ENCODE data around the gene CLIC5. TPM values are rescaled to one million over a fixed set of nuclear protein-coding genes. Genes with fewer than 3 reads are reported as not detected.

Gene CLIC5
- total RNA-seq, 1 donor from 2014 or later, result 5.2 TPM

DNA sequence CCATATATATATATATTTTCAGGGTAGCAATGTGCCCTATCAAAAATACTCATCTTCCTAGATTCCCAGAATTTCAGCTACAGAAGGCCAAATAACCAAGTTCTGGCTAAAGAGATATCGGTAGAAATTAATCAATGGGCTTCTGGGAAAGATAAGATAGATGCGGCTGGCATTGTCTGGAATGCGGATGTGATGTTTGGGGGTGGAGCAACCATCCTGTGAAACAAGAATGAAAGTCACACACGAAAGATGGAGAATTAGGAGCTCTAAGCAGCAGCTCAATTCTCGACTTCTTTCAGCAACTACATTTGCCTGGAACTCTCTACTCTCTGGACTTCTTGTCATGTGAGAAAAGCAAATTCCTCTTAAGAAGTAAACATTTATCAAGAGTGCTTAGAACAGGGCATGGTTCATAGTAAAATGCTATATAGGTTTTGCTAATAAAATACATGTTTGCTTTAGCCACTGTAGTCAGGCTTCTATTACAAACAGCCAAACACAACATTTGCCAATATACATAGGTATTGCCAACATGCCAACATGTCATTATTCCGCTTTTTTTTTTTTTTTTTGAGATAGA is 90.8 kb downstream of the CLIC5 start:
- DNase-seq (ENCODE audit: low read depth), result no peak
- H3K4me3 ChIP-seq (ENCODE audit: low read depth, low read length), result no peak overlapping the region
- TF ChIP-seq, protein P1, sequence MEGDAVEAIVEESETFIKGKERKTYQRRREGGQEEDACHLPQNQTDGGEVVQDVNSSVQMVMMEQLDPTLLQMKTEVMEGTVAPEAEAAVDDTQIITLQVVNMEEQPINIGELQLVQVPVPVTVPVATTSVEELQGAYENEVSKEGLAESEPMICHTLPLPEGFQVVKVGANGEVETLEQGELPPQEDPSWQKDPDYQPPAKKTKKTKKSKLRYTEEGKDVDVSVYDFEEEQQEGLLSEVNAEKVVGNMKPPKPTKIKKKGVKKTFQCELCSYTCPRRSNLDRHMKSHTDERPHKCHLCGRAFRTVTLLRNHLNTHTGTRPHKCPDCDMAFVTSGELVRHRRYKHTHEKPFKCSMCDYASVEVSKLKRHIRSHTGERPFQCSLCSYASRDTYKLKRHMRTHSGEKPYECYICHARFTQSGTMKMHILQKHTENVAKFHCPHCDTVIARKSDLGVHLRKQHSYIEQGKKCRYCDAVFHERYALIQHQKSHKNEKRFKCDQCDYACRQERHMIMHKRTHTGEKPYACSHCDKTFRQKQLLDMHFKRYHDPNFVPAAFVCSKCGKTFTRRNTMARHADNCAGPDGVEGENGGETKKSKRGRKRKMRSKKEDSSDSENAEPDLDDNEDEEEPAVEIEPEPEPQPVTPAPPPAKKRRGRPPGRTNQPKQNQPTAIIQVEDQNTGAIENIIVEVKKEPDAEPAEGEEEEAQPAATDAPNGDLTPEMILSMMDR (conservative IDR thresholded peaks at IDR 0.05; ENCODE audit: low read depth, low read length), result no peak

DNA sequence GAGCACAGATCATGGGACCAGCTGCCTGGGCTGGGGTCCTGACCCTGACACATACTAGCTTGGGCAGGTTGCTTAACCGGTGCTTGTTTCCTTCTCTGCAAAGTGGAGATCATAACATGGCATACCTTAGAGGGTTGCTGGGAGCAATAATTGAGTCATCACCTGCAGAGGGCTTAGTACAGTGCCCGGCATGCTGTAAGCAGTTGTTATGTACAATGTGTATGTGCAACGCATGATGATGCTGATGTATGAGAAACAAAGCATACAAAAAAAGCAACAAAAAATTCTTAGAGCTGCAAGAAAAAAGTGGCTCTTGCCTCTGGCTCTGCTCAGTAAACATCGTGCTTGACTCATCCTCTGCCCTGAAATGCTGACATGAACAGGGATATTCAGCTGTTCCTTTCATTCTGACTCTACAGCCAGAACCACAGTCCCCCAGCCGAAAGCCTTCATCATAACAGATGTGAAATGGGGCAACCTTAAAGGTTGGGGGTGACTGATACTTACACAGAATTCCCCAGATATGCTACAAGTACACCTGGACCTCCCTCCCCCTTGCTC is 91.7 kb downstream of the CLIC5 start:
- no peak for DNase-seq (ENCODE audit: low read depth)
- H3K4me3 ChIP-seq (ENCODE audit: low read depth, low read length), result no peak overlapping the region

DNA sequence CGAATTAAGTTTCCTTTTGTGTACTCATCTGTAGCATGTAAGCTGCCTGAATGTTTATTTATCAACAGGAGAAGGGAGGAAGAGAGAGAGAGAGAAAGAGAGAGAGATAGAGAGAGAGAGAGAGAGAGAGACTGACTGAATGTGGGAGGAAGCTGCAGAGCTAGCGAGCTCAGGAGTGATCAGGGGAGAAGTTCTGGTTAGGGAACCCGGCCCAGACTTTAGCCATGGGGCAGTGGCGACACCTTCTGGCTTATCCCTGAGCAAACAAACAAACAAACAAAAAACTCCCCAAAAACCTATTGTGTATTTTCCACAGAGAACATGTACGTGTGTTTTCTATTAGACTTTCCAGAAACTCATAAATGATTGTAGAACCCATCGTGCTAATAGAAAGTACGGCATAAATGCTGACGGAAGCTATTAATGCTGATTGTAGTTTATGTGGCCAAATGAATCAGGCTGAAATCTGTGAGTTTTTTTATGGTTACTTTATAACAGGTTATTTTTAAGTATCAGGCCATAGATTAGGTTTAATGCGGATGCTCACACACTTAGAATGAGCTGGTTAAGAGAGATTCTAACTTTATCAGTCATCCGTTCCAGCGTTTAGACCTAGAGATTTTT is 92.8 kb downstream of the CLIC5 start:
- no peak overlapping the region for H3K4me3 ChIP-seq (ENCODE audit: low read depth, low read length)
- TF ChIP-seq, protein P1 (conservative IDR thresholded peaks at IDR 0.05; ENCODE audit: low read depth, low read length), result peak; percentile 95
- DNase-seq (ENCODE audit: low read depth), result peak; percentile 30

More for the DNA sequence above, 91.7 kb downstream of the CLIC5 start:
- TF ChIP-seq, protein P1 (conservative IDR thresholded peaks at IDR 0.05; ENCODE audit: low read depth, low read length), result no peak

- TF ChIP-seq, protein P1 (conservative IDR thresholded peaks at IDR 0.05; ENCODE audit: low read depth, low read length), result no peak
- H3K4me3 ChIP-seq (ENCODE audit: low read depth, low read length), result no peak overlapping the region
- no peak for DNase-seq (ENCODE audit: low read depth)
Measured at GRCh38 chr6:45921691-45922281, 93.9 kb downstream of the CLIC5 start.

DNA sequence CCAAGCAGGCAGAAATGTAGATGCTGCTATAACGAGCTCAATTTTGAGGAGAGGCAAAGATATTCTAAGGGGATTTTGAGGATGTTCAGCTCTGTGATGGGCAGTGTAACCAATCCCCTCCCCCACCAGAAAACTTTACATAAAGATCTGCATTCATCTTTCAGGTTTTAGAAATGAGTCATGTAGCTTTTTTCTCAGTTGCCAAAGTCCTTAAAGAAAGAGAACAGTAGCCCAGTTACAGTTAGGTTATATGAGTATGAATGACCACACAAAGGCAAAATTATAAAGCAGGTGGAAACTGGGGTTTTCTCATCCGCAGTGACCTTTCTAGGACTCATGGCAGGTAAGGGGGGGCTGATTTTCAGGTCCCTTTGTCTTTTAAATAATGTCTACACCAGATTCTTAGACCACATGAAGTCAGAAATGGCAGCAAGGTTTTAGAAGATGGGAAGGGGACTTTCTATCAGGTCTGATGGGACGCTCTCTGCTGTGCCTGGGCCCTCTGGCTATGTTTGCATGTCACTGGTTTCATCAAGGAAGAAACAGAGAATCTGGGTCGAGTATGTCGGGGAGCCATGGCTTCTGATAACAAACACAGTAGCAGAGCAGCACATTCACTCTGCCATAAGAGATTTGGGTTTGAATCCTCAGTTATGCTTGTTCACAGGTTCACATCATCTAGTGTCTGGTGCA is 94.7 kb downstream of the CLIC5 start:
- no peak for DNase-seq (ENCODE audit: low read depth)
- TF ChIP-seq, protein P1 (conservative IDR thresholded peaks at IDR 0.05; ENCODE audit: low read depth, low read length), result no peak
- H3K4me3 ChIP-seq (ENCODE audit: low read depth, low read length), result no peak overlapping the region

DNA sequence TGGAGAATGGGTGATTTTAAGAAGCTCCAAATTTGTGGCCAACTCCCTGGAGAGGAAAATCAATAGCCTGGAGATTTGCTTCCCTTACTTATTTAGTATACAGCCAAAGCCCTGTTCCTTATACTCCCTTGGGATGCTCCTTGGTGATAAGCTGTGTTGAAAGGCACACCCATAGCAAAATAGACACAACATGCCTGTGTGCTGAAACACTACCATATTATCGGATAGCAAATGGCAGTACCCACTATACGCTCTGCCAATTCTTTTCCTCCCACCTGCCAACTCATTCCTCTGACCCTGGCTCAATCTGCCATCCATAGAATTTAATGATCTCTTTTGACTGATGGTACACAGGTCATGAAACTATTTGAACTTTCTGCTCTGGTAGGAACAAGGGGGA is 98.2 kb downstream of the CLIC5 start:
- TF ChIP-seq, protein P1 (conservative IDR thresholded peaks at IDR 0.05; ENCODE audit: low read depth, low read length), result no peak
- DNase-seq (ENCODE audit: low read depth), result no peak
- no peak overlapping the region for H3K4me3 ChIP-seq (ENCODE audit: low read depth, low read length)
